HG02973 (cell line): ENCODE data around the gene LY6G5B.

ENCODE experiments used
- ATAC-seq: cut with Tn5 transposase; IDR thresholded peaks from one replicate; pipeline ENCODE4 v1.9.1; 2021; ENCODE audit warnings: moderate library complexity; ENCODE audit not compliant: unreplicated experiment

Gene LY6G5B

GRCh38 chr6:31640612-31641011 is 29.2 kb upstream of the LY6G5B start:
- ATAC-seq: no peak

- ATAC-seq: no peak
These were observed 28.4 kb upstream of the LY6G5B start for GRCh38 chr6:31641370-31641769.

- ATAC-seq: no peak
These were observed 26.8 kb upstream of the LY6G5B start for GRCh38 chr6:31642798-31643570.

GRCh38 chr6:31643818-31644454 is 25.8 kb upstream of the LY6G5B start:
- no peak for ATAC-seq

GRCh38 chr6:31645325-31645724 is 24.5 kb upstream of the LY6G5B start:
- ATAC-seq: no peak

GRCh38 chr6:31651602-31652191 is 18.1 kb upstream of the LY6G5B start:
- ATAC-seq: peak; percentile 27

GRCh38 chr6:31652925-31653724 is 16.7 kb upstream of the LY6G5B start:
- ATAC-seq: peak; percentile 44

- no peak for ATAC-seq
These were observed 15.0 kb upstream of the LY6G5B start for GRCh38 chr6:31654574-31655348.

GRCh38 chr6:31655349-31656237 is 14.2 kb upstream of the LY6G5B start, which contains the start of gene APOM:
TSS of gene APOM (plus strand) at chr6:31655894. CDS start at chr6:31655967, 73 bp downstream.
- no peak for ATAC-seq

GRCh38 chr6:31657406-31658157 is 12.2 kb upstream of the LY6G5B start:
- ATAC-seq: no peak

- no peak for ATAC-seq
These were observed 11.6 kb upstream of the LY6G5B start for GRCh38 chr6:31658158-31658688.

GRCh38 chr6:31658983-31659648 is 10.7 kb upstream of the LY6G5B start:
- no peak for ATAC-seq

GRCh38 chr6:31659649-31660380 is 10.0 kb upstream of the LY6G5B start:
- no peak for ATAC-seq

GRCh38 chr6:31660381-31661261 is 9.2 kb upstream of the LY6G5B start, which contains the start of gene C6orf47:
TSS of gene C6orf47 (minus strand) at chr6:31660778. CDS start at chr6:31659947, 831 bp downstream.
- peak; percentile 38 for ATAC-seq

GRCh38 chr6:31661262-31662123 is 8.3 kb upstream of the LY6G5B start:
- no peak for ATAC-seq
